GM18499 (cell line): ENCODE measurements around the gene MMS22L.

Source experiments
- ATAC-seq: cut with Tn5 transposase; IDR thresholded peaks from one replicate; pipeline ENCODE4 v1.9.1; 2021; ENCODE audit warnings: moderate number of reproducible peaks; ENCODE audit not compliant: insufficient read depth, unreplicated experiment

MMS22L gene, protein sequence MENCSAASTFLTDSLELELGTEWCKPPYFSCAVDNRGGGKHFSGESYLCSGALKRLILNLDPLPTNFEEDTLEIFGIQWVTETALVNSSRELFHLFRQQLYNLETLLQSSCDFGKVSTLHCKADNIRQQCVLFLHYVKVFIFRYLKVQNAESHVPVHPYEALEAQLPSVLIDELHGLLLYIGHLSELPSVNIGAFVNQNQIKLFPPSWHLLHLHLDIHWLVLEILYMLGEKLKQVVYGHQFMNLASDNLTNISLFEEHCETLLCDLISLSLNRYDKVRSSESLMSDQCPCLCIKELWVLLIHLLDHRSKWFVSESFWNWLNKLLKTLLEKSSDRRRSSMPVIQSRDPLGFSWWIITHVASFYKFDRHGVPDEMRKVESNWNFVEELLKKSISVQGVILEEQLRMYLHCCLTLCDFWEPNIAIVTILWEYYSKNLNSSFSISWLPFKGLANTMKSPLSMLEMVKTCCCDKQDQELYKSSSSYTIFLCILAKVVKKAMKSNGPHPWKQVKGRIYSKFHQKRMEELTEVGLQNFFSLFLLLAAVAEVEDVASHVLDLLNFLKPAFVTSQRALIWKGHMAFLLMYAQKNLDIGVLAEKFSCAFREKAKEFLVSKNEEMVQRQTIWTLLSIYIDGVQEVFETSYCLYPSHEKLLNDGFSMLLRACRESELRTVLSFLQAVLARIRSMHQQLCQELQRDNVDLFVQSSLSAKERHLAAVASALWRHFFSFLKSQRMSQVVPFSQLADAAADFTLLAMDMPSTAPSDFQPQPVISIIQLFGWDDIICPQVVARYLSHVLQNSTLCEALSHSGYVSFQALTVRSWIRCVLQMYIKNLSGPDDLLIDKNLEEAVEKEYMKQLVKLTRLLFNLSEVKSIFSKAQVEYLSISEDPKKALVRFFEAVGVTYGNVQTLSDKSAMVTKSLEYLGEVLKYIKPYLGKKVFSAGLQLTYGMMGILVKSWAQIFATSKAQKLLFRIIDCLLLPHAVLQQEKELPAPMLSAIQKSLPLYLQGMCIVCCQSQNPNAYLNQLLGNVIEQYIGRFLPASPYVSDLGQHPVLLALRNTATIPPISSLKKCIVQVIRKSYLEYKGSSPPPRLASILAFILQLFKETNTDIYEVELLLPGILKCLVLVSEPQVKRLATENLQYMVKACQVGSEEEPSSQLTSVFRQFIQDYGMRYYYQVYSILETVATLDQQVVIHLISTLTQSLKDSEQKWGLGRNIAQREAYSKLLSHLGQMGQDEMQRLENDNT

DNA sequence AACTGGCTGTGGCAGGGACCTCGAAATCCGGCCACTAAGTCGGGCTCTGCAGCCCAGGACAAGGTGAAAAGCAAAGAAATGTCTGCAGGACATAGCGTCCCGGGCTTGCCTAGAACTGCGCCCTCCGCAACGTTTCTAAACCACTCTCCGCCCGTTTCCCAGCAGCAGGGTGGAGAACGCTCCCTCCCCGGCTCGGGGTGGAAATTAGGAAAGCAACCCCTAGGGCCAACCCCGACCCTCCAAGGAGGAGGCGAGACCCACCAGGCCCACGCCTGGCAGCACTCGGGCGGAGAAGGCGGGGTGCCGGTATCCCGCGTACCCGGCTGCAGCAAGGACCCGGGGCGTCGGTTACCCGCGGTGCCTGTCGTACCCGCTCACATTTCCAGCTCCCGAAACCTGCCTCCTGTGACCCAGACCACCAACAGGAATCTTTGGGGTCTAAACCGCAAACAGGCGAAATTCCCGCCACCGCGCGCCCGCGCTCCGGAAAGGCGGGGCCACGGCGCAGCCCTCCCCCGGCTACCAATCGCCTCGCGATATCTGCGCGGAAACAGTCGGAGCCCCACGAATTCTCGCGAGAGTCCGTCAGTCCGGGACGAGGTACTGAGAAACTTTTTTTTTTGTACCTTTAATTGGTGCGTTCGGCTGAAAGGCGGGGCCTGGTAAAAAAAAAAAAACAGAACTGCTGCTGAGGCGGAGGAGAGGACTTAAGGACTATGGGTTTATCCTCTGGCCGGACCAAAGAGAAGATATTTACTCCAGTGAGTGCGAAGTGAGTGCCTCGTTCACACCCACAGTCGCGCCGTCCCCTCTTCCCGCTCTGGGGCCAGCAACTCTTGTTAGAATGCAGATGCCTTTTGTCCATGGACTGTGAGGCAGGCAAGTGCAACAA, at the start of gene MMS22L:
MMS22L (minus strand) TSS at position 491 of the 892 bp plus-strand sequence. CDS start 739 bp downstream, outside the sequence.
- ATAC-seq, result peak; percentile 96

DNA sequence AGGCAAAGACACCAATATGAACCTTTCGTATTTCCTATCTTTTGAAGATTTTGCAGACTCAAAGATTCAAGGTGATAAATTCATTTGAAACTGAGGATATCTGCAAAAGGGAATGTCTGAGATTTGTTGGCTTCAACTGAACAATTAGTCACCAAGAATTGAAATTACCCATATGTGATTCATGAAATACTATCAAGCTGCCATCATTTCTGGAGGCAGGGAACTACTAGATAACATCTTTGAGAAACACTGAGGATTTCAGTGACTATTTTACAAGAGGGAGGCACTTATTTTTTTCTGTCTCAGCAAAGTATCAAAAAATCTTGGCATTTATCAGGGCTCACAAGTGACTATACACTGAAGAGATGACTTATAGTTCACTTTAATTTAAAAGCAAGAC, 39.8 kb upstream of the MMS22L start:
- no peak for ATAC-seq

DNA sequence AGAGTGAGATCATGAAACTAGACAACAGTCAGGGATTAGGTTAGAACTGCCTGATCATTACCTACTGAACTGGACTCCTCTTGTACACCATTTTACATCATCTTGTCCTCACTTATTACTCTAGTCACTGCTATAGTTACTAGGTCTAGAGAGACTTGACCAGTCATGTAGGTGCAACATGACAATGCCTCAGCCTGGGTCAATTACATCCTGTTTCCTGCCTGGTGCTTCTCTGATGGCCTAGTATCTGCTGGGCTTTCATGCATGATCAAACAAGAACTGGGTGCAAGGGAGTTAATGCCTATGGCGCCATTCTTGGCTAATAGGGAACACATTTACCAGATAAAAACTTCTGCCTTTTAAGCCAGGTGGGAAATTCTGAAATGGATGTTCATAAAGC, 39.2 kb upstream of the MMS22L start:
- ATAC-seq, result no peak

DNA sequence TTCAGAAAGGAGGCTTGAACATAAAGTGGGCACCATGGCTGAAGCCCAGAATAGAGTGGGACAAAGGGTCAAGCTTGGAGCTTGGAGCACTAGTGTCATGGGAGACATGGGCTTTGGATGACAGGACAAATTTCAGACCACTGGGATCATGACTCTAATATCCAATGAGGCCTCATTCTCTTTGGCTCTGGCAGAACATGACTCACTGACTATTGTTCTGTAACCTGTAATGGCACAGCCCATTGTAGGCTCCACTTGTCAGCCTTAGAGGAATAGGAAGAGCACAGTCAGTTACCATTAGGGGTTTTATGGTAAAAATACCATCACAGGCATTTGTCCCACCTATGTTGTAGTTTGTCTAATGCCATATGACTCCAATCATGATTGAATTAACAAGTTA, 34.0 kb upstream of the MMS22L start:
- no peak for ATAC-seq

DNA sequence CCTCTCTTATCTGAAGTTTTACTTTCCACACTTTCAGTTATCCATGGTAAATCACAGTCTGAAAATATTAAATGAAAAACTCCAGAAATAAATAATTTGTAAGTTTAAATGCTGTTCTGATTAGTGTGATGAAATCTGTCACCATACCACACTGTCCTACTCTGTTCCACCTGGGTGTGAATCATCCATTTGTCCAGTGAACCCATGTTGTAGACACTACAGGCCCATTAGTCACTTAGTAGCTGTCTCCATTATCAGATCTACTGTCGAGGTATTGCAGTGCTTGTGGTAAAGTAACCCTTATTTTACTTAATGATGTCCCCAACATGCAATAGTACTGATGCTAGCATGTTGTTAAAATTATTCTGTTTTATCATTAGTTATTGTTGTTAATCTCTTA, 29.2 kb upstream of the MMS22L start:
- no peak for ATAC-seq

GRCh38 chr6:97306544-97307320, 23.7 kb upstream of the MMS22L start:
- ATAC-seq, result no peak

- no peak for ATAC-seq
Observed at GRCh38 chr6:97305414-97306066, 22.5 kb upstream of the MMS22L start.

GRCh38 chr6:97304701-97305100, 21.7 kb upstream of the MMS22L start:
- ATAC-seq, result no peak

DNA sequence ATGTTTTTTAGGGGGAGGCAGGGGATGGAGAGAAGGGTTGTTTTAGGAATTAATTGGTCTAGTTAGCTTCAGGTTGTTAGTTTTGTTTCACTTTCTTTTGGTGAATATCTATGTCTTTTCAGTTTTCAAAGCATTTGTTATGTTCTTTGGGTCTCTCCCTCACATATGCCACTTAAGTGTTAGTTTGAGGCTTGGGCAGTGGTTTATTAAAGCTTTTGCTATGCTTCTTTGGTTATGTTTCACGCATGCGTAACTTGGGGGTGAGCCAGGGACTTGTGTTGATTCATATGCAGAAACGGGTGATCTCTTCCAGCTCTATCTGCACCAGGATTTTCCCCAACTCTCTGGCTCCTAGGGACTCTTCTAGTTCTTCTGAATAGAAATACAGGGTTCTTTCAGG, 11.4 kb upstream of the MMS22L start:
- ATAC-seq, result no peak

DNA sequence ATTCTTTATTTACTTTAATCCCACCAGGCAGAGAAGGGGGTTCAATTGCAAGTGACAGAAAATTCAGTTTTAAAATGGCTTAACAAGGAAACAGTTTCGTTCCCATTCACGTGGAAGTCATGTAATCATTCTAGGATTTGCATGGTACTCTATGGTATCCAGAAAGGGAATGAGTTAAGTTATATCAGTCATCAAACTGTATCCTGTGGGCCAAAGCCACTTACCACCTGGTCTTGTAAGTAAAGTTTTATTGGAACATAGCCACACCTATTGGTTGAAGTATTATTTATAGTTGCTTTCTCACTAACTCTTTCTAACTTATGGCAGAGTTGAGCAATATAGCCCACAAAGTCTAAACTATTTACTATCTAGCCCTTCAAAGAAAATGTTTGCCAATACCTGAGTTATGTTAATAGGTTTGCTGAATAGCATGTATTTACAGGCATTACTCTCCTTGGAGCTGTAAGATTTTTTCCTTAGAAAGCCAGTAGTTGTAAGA, 10.2 kb upstream of the MMS22L start:
- no peak for ATAC-seq

DNA sequence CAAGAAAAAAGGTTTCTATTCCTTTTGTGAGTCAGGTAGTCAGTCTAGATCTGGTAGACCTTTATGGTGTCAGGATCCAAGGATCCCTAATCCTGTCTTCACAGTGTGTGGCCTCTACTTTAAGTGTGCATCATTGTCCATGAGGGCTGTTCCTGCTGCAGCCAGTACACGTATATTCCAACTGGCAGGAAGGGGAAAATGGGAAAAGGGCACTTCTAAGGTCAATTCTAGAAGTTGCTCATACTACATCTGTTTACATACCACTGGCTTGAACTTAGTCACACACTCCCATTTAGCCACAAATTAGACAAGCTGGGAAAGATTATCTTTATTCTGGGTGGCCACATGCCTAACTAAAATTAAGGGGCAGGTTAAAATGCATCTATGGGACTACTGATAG, 9.7 kb upstream of the MMS22L start:
- no peak for ATAC-seq

DNA sequence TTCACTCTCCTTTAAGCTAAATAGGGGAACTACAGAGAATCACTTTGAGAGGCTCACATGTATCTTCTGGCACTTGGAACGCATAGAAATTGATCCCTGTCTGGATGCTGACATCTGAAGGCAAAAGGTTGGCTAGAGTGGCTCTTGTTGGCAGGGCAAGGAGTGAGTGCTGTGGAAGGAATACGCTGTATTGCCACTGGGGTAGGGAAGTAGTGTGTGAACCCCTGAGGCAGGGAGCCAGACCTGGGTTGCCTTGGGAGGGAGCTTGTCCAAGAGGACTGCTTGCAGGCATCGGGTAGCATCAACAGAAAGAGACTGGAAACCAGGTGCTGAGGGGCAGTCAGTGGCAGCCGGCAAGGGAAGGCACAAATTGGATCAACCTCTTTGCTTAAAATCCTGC, 8.9 kb upstream of the MMS22L start:
- ATAC-seq, result no peak

DNA sequence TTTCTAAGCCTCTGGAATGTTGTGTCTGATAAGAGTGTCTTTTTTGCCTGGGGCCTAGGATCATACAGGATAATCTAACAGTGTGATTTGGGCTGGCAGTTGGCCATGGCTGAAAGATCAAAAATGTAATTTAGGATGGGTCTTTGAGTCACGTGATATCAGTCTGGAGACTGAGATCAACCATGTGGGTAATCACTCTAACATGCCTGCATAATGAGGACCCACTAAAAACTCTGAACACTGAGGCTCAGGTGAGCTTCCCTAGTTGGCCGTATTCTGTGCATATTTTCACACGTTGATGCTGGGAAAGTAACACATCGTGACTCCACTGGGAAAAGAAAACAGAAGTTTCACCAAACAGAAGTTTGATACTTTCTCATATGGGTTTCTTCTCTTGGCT, 6.3 kb upstream of the MMS22L start:
- no peak for ATAC-seq

- ATAC-seq, result no peak
Observed at GRCh38 chr6:97288188-97288587, 5.2 kb upstream of the MMS22L start.

DNA sequence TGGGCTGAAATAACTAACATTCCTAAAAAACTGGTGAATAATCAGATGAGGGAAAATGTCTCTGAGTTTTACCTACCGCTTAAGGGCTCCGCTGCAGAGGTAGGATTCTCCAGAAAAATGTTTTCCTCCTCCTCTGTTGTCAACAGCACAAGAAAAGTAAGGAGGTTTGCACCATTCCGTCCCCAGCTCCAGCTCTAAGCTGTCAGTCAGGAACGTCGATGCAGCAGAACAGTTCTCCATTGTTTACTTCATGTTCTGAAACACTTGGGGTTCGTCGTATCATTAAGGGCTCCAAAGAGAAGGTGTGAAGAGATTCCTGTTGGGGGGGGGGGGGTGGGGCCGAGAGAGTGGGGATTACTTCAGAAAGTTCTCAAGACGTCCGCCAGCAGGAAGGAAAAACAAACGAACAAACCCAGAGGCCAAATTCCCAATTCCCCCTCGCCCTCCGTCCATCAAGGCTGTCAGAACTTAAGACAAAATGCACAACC, 734 bp downstream of the MMS22L start:
- no peak for ATAC-seq

GRCh38 chr6:97280766-97281165, 2.2 kb downstream of the MMS22L start:
- no peak for ATAC-seq

DNA sequence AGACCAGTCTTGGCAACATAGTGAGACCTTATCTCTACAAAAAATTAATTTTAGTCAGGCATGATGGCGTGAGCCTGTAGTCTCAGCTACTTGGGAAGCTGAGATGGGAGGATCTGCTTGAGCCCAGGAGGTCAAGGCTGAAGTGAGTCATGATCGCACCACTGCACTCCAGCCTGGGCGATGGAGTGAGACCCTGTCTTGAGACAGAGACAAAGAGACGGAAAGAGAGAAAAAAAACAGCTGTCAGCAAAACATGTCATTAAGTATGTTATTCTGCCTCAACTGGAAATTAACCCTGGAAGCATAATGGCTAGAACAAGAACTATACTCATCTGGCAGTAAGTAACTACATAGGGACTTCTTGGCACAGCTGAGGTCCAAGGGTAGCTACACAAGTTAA, 7.2 kb downstream of the MMS22L start:
- ATAC-seq, result no peak

GRCh38 chr6:97269821-97270220, 13.2 kb downstream of the MMS22L start:
- no peak for ATAC-seq
